GM19395 (cell line): ENCODE results near the gene SH2D5.

ENCODE experiments used
- ATAC-seq: cut with Tn5 transposase; IDR thresholded peaks from one replicate; pipeline ENCODE4 v1.9.1; 2021; ENCODE audit warnings: mild to moderate bottlenecking, moderate library complexity; ENCODE audit not compliant: unreplicated experiment

The SH2D5 gene

DNA sequence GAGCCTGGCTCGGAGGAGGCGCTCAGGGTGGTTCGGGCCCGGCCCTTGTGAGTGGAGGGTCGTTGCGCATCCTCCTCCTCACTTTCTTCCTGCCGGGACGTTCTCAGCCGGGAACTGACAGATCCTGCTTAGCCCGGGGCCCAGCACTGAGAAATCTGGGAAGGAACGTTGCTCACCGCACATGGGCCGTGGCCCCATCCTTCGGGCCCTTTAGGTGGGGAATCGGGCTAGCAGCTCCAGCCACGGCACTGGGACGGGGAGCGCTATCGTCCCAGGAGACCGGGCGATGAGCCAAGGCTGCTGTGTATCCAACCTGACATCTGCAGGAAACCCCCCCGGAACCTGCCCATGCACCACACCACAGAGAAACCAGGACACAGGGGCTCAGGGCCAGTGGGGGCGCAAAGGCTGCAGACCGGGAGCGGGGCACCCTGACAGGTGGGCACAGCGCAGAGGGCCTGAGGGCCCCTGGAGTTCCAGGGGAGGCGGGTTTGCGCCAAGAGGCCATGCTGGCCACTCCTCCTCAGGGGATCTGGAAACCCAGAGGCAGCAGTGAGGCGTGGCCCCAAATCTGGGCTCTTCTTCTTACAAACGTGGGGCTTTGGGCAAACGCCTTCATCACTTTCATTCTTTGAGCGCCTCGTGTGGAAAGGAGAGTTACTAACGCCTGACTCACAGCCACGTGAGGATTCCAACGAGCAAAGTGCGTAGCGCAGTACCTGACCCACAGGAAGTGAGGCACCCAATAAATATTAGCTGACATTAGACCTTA lies at the start of gene SH2D5:
Gene SH2D5, minus strand, starts transcription at position 116 of the 772 bp plus-strand sequence. CDS start 4,659 bp downstream, outside the sequence.
- ATAC-seq, result peak; percentile 63

DNA sequence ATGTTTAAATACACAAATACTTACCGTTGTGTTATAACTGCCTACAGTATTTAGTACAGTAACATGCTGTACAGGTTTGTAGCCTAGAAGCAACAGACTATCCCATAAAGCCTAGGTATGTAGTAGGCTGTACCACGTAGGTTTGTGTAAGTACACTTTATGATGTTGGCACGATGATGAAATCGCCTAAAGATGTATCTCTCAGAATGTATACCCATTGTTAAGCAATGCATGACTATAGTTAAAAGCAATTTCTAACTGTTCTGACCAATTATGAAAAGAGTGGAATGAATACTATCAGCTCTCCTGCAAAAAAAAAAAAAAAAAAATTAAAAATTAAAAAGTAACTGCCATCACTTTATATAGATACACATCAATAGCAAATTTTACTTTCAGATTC lies 43.2 kb upstream of the SH2D5 start:
- ATAC-seq, result no peak

DNA sequence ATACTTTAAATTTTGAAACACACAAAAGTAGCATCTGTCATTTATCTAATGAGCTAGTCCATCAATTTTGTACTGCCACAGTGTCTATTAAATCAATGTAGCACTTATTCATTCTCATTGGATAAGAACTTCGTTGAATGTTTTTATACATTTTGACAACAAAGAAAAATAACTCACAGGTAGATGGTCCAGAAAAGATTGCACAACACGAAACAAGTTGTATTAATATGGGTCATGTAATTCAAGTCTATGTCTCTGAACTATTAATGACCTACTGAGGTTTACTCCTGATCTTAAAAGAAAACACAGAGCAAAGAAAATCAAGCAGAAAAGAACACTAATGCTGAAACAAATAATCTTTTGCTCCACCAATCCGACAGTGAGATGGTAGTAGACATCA lies 39.3 kb upstream of the SH2D5 start:
- no peak for ATAC-seq

DNA sequence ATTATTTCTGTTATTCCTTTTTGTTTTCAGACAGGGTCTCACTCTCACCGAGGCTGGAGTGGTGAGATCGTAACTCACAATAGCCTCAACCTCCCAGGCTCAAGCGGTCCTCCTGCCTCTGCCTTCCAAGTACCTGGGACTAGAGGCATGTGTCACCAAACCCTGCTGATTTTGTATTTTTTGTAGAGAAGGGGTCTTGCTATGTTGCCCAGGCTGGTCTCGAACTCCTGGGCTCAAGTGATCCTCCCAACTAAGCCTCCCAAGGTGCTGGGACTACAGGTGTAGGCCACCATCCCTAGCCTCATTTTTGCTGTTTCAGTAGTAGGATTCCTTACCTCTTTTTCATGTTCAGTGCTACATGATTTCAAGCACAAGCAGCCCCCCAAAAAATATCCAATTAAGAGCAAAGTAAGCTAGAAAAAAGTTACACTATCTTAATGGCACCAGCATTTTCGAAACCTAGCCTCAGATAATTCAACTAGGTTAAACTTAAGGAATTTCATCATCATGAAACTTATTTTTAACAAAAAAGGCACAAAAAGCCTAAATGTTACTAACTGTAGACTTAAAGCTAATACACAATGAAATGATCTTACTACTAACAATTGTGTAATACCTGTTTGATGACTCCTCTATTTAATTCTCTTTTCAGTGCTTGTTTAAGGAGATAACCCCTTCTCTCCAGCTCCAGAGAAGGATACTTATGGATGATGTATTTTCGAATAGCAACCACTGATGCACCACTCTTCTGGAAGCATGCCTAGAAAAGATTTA lies 38.0 kb upstream of the SH2D5 start:
- ATAC-seq, result no peak

DNA sequence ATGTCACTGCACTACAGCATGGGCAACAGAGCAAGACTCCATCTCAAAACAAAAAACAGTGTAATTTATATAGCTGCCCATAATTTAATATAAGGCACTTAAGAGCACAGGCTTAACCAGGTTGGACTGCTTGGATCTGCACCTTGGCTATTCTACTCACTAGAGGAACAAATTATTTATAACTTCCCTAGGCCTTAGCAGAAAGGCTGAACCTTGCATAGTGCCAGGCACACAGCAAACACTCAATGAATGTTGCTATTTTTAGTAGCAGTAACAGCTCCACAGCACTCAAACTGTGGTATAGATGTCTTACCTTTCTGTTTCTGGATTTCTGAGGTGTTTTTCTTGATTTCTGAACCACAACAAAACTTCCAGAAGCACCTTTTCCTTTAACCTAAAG lies 34.8 kb upstream of the SH2D5 start:
- no peak for ATAC-seq

DNA sequence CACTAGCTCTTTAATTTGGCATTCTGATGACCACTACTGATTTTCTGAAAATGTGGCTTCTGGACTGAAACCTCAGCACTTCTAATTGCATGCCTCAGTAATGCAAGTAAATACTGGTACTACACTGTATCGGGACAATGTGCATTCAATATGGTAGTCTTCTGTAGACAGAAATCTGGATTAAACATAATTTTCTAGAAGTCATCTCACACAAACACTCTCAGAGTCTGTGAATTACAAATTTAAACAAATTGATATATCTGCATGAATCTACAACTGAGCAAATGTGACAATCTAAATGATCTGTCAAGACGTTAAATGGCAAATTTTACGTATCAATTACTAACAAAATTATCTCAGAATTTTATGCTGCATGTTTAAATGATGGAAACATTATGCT lies 30.9 kb upstream of the SH2D5 start:
- ATAC-seq, result no peak

DNA sequence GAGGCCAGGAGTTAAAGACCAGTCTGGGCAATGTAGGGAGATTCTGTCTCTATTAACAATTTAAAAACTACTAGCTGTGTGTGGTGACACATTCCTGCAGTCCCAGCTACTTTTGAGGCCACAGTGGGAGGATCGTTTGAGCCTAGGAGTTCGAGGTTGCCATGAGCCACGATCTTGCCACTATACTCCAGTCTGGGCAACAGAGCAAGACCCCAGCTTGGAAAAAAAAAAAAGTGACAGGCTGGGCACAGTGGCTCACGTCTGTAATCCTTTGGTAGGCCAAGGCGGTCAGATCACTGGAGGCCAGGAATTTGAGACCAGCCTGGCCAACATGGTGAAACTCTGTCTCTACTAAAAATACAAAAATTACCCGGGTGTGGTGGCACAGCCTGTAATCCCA lies 27.8 kb upstream of the SH2D5 start:
- ATAC-seq, result no peak

DNA sequence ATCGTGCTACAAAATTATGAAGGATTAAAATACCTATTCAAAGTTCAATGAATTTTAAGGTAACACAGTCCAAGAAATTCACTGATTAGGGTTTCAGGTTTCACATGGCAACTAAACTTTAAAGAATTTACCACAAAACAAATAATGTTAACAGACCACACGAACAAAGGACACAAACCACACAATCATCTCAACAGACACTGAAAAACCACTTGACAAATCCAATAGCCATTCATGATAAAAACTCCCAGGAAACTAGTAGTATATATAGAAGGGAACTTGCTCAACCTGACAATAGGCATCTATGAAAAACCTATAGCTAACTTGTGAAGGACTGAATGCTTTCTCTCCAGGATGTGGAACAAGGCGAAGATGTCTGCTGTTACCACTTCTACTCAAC lies 21.1 kb upstream of the SH2D5 start:
- no peak for ATAC-seq

DNA sequence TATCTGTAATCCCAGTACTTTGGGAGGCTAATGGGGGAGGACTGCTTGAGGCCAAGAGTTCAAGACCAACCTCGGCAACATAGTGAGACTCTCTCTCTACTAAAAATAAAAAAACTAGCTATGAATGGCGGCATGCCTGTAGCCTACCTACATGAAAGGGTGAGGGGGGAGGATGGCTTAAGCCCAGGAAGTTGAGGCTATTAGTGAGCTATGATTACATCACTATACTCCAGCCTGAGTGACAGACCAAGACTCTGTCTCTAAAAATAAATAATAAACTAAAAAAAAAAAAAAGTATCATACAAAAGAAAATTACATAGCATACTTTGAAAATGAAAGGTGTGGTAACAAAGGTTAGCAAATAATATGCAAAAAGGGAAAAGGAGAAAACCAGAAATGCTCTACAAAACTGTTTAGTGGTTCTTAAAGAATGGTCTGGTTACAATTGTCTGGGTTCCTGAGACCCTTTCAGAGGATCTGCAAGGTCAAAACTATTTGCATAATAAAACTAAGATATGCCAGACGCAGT lies 19.0 kb upstream of the SH2D5 start:
- ATAC-seq, result no peak

DNA sequence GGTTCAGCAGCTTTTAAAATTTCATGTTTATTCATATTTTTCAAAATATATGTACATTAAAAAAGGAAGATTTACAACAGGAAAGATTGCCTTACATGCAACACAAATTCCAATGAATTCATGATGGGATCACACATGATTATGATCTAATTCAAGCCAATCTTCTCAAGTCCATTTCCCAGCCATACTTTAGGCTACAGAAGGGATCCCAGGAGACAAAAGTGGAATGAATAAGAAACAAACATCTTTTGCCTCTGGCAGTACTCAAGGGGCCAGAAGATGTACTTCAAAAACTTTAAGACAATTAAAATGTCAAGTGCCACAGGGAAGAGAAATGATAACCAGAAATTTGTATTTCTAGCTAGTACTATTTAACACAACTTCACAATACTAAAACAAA lies 10.2 kb upstream of the SH2D5 start:
- no peak for ATAC-seq

DNA sequence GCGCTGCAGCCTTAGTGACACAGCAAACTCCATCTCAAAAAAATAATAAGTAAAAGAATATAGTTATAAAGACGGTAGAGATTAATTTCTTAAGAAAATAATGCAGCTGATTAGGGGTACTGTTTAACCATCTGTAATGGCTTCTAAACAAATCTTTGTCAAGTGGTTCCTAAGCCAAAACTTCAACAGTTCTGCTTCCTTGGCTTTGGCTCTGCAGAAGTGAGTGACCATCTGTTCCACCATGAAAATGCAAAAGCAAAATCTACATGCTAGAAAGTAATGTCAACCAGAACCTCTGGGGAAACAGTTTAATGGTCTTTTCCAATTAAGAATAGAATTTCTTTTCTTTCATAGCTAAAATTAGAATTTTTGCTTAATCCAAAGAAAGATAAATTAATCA lies 8.3 kb upstream of the SH2D5 start:
- ATAC-seq, result no peak

DNA sequence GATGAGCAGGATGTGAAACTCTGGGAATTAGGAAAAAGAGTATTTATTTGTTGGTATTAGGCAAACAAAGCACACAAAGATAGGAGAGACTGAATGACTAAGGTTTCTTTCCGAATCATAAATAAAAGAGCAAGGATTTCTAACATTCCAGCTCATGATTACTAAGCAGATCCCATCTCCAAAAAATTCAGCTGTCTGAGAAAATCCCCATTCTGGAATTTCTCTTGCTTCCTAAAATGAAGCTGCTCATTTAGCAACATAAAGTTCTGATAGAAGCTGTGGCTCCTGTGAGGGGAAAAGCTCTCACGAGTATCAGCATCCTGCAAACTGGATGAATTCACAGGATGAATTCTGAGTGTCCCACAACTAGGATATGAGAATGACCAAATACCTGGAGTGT lies 6.7 kb upstream of the SH2D5 start:
- no peak for ATAC-seq

DNA sequence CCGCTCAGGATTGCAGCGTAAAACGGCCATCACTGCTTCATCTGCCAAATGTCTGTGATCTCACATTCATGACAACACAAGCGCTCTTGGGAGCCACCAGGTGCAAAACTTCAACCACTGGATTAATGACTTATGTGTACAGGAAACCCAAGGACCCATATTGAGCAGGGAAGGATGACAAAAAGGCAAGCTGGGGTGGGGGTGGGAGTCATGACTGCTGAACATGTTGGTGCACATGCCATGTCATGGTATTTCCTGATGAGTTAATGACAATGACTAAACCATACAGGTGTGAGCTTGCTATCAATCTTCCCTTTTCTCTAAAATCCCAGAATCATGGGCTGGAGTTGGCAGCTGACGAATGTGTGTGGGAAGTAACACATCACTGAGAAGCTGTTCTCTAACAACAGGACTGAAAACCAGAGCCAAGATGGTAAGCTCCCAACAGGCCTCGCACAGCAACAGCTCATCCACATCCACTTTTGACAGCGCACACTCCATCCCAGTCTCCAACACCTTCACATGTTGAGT lies 3.1 kb upstream of the SH2D5 start:
- no peak for ATAC-seq

DNA sequence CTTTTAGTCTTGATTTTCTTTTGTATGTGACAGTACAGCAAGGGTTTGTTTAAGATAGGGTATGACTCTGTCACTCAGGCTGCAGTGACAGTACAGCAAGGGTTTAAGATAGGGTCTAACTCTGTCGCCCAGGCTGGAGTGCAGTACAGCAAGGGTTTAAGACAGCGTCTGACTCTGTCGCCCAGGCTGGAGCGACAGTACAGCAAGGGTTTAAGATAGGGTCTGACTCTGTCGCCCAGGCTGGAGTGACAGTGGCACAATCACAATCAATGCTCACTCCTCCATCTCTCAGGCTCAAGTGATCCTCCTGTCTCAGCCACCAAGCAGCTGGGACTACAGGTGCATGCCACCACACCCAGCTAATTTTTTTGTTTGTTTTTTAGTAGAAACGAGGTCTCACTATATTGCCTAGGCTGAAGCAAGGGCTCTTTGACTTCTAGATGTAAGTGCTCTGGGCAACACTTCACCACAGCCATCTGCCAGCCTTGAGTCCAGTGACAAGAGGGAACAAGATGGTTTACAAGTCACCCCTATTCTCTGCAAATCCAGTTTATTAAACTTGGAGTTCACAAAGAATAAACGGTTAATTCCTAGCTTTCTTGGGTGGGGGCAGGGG lies 965 bp upstream of the SH2D5 start:
- ATAC-seq, result no peak

DNA sequence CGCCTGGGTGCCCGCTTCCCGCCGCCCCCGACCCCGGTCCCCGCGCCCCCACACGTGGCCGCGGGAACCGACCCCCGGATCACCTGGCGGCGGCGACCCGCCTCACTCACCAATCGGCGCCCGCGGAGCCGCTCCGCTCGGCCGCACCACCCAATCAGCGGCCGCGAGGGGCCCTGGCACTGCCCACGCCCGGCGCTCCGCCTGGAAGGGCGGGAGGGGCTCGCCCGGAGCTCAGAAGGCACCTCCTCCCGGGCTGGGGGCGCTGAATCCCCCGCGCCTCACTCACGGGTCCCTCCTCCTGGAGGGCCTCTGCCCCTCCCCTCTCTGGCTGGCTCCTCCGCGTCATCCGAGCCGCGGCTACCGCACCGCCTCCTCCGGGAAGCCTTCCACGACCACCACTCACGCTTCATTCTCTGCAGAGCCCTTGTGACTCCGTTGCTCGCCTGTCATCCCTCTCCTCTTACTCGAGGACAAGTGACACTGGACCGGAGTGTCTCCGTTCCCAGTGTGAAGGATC lies 374 bp downstream of the SH2D5 start:
- peak; percentile 42 for ATAC-seq

DNA sequence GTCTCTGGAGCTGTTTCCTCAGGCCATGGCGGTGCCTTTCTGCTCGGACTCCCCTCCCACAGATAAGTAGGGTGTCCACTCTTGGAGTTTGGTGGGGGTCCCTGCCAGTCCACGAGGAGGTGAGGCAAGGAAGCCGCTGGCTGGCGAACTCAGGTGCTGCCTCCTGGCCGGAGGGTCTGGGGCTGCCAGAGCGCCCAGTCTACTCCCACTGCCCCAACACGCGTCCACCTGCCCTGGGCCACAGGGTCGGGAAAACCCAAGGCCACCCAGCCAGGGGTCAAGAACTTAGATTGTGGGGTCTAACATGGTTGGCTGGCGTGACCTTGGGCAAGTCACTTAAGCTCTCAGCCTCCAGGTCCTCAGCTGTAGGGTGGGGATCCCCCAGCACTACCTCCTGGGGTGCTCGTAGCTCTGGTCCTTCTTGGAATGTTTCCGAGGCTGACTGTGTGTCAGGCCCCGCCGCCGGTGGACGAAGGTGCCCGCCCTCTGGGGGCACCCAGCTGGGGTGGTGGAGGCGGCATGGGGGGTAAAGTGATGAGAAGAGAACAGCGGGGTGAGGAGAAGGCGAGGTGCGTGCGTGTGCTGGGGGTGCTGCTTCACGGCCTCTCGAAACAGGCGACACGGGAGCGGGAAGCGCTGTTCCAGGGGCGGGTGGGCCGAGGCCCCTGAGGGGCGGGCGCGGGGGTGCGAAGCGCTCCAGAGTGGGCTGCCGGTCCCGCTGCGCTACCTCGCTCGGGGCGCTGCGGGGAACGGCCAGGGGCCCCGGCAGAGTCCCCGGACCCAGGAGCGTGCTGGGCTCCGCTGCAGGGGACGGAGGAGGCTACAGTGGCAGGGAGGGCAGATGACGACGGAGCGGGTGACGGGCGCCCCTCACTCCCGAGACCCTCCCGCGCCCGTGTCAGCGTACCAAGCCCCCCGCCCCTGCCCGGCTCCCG lies 1.2 kb downstream of the SH2D5 start:
- no peak for ATAC-seq

DNA sequence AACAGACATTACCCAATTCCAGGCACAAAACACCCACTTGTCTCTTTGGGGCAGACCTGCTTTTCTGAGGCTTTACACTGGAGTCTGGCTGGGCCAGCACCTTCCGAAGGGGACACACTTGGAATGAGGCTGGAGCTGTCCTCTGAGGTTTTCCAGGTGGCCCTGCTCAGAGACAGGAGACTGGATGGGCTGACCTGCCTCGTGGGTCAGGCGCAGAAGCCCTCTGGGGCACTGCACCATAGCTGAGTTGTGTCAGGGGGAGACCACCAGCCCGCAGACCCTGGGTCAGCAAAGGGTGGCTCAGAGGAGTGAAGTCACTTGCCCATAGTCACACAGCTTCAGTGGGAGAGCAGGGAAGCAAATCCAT lies 1.8 kb downstream of the SH2D5 start:
- no peak for ATAC-seq

DNA sequence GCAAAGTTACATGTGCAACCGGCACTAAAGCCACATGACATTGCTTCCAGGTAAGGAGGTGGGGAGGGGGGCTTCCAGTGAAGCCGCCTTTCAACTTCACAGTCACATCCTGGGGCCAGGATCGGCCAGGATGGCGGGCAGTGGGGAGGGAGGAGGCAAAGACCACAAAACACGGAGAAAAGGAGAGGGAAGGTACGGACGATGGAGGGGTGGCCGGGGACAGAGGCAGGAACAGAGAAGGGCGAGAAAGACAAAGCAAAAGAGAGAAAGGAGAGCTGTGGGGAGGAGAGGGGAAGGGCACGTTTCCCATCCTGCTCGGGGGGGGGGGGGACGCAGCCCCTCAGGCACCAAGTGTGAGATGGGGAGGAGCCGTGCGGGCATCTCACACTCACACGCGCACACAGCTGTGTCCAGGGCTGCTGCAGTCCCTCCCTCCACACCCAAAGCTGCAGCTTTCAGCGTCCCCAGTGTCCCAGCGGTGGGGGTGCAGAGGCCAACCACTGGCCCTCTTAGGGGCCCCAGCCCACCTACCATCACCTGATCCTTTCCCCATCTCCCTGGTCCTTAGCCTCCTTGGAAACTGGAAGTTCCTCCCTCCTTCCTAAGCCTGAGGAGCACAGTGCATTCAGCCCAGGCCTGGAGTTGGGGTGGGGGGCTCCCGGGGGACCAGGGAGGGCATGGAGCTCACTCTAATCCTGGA lies 2.4 kb downstream of the SH2D5 start:
- no peak for ATAC-seq

DNA sequence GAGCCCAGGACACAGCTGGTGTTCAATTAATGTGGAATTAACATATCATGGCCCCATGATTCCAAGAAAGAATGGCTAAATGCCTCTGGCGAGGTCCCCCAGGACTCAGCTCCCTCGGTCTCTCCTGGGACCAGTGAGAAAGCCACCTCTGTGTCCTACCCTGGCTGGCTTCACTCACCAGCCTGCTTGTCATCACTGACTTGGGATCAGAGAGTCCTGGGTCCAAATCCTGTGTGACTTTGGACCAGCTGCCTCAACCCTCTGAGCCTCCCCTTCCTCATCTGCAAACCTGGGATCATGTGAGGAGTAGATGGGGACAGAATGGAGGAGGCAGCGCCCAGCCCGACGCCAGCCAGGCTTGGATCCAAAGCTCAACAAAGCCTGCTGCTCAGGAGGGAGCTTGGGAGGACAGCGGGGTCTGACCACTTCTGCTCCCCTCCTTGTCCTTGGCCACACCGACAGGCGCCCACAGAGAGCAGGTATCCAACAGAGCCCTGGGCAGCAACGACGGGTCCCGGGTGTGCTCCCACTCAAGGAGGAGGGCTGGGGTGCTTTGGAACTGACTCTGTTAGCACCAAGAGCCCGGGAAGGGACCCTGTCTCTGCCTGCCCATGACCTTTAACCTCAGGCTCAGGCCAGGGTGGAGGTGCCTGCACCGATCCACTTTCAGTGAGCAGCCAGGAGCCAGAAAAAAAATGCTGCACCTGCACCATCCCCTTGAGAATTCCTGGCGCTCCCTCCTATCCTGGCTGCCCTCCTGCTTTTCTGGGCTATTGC lies 3.2 kb downstream of the SH2D5 start:
- ATAC-seq, result no peak
